ENCODE results near the gene ATP5MG. TPM values are rescaled to one million over a fixed set of nuclear protein-coding genes. Genes with fewer than 3 reads are reported as not detected.
A peak's percentile ranks its signal among the peaks of the same experiment; 100 is the strongest.

The ATP5MG gene
- total RNA-seq, 1 donor from 2014 or later: 207 TPM

- TF ChIP-seq CTCF (conservative IDR thresholded peaks at IDR 0.05): no peak
- Mint-ChIP-seq H3K27me3 (peaks cover 2% of the 10 kb centered on the region), H3K36me3 (peaks cover 12% of the 10 kb centered on the region), H3K9me3 (no peaks in the 10 kb centered on the region), H3K27ac (no peak overlapping the region), H3K4me3 (peak overlapping the region; percentile 92), H3K4me1 (ENCODE audit: unreplicated experiment) (peaks cover 53% of the 10 kb centered on the region)
- no peak for DNase-seq (ENCODE audit: extremely low spot score, unreplicated experiment)
These were observed 38.2 kb downstream of the ATP5MG start for GRCh38 chr11:118439646-118440045.

DNA sequence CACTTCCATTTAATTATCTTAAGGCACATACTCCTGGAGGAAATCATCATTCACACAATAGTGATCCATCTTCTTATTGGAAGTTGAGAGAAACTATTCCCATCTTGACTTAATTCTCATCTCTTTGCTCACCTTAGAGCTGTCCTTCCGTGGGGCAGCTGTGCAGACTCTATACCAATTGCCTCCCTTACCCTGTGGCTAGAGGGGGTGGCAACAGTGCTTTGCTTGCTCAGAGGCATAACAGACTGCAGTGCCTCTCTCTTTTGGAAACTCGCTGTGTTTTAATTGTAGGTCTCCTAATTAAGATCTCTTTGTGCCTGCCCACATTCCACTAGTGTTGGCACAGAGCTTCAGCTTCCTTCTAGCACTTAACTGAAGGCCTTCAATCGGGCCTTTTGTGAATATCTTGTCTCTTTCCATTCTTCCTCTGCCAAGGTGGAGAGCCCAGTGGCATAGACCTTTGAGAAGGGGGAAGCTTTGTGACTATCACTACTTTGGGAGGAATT, 40.4 kb downstream of the ATP5MG start:
- Mint-ChIP-seq H3K4me3 (peak overlapping the region; percentile 8), H3K36me3 (peaks cover 15% of the 10 kb centered on the region), H3K4me1 (ENCODE audit: unreplicated experiment) (peaks cover 50% of the 10 kb centered on the region), H3K9me3 (no peaks in the 10 kb centered on the region), H3K27me3 (no peaks in the 10 kb centered on the region), H3K27ac (no peak overlapping the region)
- no peak for DNase-seq (ENCODE audit: extremely low spot score, unreplicated experiment)
- no peak for TF ChIP-seq CTCF (conservative IDR thresholded peaks at IDR 0.05)

GRCh38 chr11:118442301-118442700, 40.9 kb downstream of the ATP5MG start:
- TF ChIP-seq CTCF (conservative IDR thresholded peaks at IDR 0.05): no peak
- Mint-ChIP-seq H3K27ac (no peak overlapping the region), H3K4me1 (ENCODE audit: unreplicated experiment) (peaks cover 50% of the 10 kb centered on the region), H3K4me3 (peak overlapping the region; percentile 8), H3K9me3 (no peaks in the 10 kb centered on the region), H3K27me3 (no peaks in the 10 kb centered on the region), H3K36me3 (peaks cover 17% of the 10 kb centered on the region)
- no peak for DNase-seq (ENCODE audit: extremely low spot score, unreplicated experiment)

DNA sequence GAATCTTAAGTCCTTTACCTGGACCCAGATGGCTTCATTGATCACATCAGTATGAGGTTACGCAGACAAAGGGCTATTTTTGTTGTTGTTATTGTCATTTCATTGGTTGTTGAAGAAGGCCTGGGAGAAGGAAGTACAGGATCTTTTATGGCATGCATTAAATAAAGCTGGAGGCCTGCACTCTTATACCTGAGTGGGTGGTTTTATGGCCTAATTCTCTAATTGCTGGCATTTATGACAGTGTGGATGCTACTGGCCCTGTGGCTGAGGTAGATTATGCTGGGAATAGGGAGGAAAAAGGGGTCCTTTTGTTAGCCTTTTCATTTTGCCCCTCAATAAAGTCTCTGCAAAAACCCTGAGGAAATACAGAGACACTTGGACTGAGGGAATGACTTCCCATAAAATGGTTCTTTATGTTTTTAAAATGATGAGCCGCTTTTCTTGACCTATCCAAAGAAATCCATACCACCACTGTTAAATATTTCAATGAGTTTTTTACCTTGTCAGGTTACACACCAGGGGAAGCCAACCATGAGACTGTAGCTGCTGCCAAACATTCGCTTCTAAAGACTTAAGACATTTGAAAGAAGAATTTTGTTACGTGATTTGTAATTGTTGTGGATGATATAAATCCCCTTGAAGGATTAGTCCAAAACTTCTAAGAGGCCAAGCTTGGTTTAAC, 41.6 kb downstream of the ATP5MG start:
- no peak for DNase-seq (ENCODE audit: extremely low spot score, unreplicated experiment)
- no peaks in the 10 kb centered on the region for H3K27me3 Mint-ChIP-seq
- H3K27ac Mint-ChIP-seq: no peak overlapping the region
- H3K4me1 Mint-ChIP-seq (ENCODE audit: unreplicated experiment): peaks cover 50% of the 10 kb centered on the region
- H3K4me3 Mint-ChIP-seq: no peak overlapping the region
- peaks cover 17% of the 10 kb centered on the region for H3K36me3 Mint-ChIP-seq
- H3K9me3 Mint-ChIP-seq: no peaks in the 10 kb centered on the region
- TF ChIP-seq CTCF (conservative IDR thresholded peaks at IDR 0.05): no peak

GRCh38 chr11:118443590-118444218, 42.3 kb downstream of the ATP5MG start:
- H3K36me3 Mint-ChIP-seq: peaks cover 17% of the 10 kb centered on the region
- H3K27me3 Mint-ChIP-seq: no peaks in the 10 kb centered on the region
- H3K9me3 Mint-ChIP-seq: no peaks in the 10 kb centered on the region
- H3K27ac Mint-ChIP-seq: no peak overlapping the region
- TF ChIP-seq CTCF (conservative IDR thresholded peaks at IDR 0.05): no peak
- no peak overlapping the region for H3K4me3 Mint-ChIP-seq
- H3K4me1 Mint-ChIP-seq (ENCODE audit: unreplicated experiment): peaks cover 47% of the 10 kb centered on the region
- no peak for DNase-seq (ENCODE audit: extremely low spot score, unreplicated experiment)

All from type B pancreatic cell (in vitro differentiated cells).